HG02884 (cell line): ENCODE data around the gene STK24.

Source experiments
- ATAC-seq: cut with Tn5 transposase; IDR thresholded peaks from one replicate; pipeline ENCODE4 v1.9.1; 2021; ENCODE audit warnings: mild to moderate bottlenecking, moderate library complexity; ENCODE audit not compliant: unreplicated experiment

Gene STK24

DNA sequence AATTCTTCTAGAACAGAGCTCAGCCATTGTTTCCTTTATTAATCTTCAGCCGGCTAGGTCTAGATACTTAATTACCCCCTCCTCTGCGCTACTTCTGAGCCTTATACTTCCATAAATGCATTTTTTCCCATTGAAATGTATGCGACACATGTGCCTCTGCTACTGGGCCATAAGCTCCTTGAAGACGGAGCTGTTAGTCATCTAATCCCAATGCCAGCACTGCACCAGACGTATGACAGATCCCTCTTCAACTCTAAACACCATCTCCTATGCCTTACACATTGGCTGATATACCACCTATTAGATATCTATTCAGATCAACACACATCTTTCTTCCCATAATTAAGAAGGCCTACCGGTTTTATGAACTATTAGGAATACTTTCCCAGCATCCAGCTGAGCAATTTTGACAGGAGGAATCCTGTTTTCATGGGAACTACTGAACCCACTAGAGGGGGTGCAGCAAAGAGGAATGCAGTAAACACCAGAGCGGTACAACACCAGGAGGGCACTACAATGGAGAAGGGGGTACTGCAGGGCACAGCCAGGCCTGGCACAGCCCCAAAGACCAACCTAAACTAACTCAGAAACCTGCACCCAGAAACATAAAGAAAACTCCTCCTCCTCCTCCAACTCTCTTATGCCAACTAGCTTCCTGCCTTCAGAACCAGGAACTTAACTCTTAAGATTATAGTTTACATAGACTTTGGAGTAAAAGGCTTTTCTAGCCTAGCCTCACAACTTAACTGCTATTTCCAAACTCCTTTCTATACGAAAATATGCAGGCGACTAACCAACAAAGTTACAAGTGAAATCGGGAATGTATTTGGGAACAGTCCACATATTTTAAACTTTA, 18.7 kb downstream of the STK24 start:
- no peak for ATAC-seq

DNA sequence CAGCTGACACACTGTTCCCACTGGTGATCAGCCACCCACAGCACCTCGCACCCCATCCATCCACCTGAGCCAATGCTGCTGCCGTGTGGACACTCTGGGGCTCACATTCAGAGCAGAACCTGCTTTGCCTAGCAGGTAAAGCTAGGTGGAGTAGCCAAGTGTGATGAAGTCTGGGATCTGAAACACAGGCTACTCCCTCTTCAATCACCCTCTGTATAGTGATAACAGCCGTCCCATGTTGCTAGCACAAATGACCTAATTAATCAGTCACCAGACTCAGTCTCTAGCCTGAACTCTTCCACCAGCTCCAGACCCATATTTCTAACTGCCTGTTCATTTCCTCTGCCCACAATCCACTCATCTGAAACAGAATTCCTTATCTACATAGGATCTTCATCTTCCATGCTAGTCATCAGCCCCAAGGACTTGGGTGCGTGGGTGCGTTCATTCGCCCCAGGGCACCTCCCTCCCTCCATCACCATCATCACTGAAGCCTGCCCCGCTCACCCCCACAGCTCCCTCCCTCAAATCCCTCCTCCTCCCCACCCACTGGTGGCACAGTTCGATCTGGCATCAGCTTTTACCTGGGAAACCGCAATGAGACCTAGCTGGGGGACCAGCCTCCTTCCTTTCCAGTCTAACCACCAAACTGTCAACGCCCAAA, 19.8 kb downstream of the STK24 start:
- no peak for ATAC-seq

DNA sequence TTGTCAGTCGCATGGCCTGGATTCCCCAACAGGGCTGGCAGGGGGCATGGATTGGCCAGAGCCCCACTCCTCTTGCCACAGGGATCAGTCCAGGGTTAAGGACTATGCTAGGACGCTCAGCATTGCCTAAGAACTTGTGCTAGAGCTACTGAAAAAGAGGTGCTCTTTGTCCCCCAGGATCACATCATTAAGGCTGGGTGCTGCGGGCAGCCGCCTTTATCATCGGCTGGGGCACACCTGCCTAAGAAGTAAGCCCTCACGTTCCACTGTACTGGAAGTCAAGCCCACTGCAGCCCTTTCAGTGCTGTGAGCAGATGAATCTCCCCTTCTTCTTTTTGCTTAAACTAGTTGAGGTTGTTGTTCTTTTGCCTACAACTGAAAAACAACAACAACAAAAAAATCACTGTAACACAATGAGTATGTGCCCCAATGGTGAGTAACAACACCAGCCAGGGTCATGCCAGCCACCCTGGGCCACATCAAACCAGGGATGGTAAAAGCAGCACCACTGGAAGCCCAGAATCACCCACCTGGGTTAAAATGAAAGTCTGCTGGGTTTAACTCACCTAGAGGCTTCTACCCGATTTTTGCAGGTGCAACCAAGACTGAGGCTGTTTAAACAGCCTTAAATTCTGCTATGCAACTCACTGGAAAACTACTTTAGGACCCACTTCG, 20.6 kb downstream of the STK24 start:
- no peak for ATAC-seq

DNA sequence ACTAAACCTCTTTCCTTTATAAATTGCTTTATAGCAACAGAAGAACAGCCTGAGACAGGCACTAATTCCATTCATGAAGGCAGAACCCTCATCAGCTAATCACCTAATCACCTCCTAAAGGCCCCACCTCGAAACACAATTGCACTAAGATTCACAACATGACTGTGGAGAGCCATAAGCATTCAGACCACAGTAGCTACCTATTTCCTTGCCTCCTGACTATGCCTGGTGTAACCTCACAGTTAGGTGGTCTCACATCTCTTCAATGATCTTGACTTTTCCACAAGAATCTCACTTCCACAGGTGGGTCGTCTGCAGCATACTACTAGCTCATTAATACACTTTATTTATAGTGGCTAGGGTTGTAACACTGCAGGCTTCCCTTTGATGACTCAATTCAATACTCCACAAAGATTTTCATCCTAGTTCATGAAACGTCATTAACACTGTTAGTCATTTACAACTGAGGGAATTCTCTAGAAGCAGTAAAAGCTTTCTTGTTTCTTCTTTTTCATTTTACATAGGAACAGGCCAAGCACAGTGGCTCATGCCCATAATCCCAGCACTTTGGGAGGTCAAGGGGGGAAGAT, 27.1 kb downstream of the STK24 start:
- peak; percentile 89 for ATAC-seq

DNA sequence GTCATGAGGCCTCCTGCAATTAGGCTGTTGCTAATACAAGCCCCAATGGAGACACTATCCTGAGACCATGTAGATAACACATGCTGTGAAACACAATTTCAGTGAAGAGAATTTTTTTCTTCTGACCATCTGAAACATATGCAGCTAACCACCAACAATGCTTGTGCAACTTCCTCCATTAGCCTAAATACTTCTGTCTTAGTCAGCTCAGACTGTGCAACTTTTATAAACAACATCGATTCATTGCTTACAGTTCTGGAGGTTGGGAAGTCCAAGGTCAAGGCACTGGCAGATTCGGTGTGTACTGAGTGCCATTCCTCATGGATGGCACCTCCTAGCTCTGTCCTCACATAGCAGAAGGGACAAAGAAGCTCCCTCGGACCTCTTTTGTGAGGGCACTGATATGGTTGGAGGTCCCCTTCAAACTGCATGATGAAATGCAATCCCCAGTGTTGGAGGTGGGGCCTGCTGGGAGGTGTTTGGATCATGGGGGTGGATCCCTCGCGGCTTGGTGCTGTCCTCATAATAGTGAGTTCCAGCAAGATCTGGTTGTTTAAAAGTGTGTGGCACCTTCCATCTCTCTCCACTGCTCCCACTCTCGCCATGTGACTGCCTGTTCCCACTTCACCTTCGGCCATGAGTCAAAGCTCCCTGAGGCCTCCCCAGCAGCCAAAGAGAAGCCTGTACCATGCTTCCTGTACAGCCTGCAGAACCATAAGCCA, 27.7 kb downstream of the STK24 start:
- no peak for ATAC-seq

DNA sequence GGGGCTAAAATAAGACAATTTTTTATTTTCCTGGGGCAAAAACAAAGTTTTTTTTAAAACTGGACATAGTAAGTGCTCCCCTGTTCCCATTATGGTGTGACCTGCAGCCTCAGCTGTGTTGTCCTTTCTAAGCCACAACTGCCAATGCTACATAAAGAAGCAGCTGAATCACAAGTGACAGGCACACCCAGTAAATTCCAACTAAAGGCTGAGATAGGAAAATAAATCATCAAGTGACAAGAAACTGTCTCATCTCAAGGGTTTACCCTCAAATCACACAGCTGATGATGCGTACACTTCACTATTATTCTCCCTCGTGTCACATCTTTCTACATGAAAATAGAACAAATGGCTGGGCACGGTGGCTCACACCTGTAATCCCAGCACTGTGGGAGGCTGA, 28.7 kb downstream of the STK24 start:
- ATAC-seq: no peak

DNA sequence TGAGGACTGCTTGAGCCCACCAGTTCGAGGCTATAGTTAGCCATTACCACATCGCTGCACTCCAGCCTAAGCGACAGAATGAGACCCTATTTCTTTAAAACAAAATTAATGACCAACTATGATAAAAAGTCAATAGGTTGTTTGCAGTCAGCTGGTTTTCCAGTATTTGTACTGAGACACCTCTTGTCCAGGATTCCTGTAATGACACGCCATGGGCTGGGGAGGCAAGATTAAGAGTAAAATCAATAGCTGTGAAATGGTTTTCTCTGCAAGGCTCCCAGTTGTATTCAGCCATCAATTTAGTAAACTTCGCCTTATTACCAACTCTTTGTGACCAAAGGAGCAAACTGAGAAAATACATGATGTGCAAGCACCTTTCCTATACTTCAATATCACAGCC, 29.5 kb downstream of the STK24 start:
- ATAC-seq: no peak

DNA sequence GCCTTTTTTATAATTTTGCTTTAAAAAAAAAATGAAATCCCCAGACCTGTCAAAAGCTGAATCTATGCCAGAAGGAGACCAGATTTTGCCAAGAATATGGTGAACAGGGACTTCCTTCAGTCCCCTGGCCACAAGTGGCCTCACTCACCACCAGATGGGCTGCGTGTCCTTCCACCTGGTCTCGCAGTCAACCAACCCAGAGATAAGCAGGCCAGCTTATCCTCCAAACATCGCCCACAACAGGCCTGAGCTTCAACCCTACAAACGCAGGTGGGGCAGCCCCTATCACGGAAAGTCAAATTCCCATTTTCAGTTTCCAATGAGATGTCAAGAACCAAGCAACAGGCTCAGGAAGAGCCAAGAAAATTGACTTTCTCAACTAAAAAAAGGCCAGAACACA, 30.5 kb downstream of the STK24 start:
- ATAC-seq: no peak

DNA sequence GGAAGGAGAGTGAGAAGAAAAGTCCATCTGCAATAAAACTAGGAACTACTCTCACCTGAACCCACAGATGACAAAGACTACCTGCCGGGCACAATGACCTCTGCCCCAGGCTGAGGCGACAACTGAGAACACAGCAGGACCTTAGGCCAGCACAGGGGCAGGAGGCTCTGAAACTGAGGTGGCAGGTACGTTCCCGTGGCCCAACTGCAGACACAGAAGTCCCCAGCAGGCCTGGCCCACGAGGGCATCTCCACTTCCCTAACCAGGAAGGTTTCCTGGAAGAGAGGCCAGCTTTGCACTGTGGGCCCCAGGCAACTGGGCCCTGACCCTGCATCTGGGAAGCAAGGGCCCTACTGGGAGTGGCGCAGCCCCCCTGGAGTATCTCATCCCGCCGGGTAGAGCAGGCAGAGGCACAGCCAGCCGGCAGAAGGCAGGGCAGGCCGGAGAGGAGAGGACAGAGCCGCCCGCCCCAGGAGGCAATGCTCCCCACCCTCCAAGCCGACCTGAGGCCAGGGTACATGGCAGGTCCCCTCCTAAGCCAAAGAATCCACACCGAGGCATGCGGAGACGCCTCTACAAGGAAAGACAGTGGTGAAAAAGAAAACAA, 32.7 kb downstream of the STK24 start:
- ATAC-seq: no peak

DNA sequence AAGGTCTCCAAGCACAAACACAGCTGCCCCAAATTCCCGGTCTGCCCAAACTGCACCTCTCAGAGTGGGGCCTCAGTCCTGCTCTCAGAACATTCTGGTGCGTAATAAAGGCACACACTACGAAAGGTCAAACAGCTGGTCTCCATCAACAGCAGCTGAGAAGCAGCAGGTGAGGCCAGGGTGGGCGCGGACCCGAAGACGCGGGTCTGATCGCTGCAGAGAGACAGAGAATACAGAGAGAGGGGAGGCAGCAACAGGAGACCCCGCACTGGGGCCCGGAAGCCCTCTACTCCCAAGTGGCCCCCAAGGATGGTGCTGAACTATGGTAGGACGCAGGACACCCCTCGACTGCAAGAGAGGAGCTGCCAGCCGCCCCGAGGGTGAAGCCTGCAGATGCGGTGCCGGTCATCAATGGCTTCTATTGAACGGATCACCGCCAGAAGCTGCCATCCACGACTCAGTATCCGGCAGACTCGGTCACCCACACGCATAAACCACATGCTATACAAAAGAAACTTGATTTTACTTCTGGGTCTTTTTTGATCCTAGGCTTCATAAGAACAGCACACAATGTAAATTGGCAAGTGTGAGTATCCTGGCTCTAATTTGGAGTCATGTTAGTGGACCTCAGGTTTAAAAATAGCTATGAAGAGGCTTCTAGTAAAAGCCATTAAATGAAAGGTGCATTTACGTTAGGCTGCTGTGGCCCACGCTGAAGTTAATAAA, 33.4 kb downstream of the STK24 start:
- ATAC-seq: peak; percentile 17

DNA sequence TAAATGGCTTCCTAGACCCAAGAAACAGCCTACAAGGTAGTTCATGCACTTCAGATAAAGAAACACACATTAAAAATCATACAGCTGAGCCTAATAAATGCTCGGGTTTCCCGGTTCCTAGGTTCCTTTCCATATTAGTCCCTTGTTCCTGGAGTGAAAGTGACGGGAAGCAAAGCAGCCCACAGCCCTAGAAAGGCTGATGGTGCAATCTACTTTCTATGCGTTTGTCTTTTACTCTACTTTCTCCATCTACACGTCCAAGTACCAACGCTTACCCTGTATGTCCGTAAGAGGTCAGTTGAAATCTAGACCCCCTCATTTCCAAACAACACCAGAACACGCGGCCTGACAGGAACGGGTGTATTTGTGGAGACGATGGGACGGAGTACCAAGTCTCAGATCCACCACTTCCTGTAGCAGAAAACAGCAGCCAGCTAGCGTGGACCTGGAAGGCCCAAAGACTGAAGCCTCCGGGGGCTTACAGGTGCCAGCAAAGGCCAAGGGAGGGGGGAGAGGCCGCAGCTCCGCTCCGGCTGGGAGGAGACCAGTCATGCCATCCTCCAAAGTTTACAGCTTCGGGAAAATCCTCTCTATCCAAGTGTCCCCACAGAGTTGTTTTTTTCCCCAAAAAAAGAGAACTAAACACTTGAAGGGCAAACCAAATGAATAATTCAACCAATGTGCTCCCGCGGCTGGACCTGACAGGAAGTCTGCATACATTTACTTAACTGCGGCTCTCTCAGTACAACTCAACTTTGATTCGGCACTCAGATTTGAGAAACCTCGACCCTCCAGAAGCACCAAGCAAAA, 34.1 kb downstream of the STK24 start:
- ATAC-seq: peak; percentile 56

DNA sequence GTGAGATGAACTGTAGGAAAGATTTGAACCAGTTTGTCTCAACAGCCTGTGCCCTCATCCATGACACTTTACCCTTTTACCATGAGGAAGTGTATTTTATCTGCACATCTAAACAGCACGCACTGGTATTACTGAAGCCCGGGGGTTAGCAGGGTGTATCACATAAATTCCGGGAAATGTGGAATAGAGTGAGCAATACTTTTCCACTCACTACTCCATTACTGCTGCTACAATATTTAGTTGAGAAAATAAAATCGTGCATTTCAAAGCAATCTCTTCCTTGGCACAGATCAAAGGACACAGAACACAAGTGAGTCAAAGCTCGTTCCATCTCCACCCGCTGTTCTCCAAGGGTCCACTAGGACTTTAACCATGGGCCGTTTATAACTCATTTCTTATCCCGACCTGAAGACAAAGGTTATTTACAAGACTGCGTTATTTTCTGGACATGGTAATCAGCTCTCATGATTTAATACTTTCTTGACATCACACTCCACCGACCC, 35.2 kb downstream of the STK24 start:
- no peak for ATAC-seq

DNA sequence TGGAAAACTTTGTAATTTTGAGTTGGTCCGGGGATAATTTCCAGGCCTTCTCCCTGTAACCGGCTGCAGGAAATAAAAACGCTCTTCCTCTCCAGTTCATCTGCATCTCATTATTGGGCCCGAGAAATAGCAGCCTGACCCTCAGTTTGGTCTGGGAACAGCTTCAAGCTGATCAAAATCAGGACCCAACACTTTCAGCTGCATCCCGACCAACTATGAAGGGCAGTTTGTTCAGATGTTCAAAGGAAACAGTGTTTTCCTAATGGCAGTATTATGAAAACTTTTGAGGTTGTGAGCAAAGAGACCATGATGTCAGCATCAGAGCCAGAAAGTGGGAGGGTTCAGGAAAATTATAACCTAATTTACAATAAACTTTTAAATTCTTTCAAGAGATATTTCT, 35.7 kb downstream of the STK24 start:
- ATAC-seq: no peak

DNA sequence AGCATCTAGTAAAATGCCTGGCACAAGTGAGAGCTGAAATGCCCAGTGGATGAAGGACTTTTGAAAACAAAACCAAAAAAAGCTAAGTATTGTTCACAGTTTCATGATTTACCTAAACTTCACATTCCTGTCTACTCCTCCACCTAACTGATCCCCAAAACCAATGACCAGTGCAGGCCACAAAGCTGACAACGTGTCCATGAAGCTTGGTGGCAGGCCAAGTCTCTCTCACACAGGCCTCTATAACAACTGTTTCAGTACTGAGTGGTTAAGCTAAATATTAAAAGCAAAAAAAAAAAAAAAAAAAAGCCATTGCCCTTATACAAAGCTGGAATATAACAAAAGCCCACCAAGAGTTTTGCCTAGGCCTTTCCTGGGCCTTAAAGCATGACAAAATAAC, 36.4 kb downstream of the STK24 start:
- no peak for ATAC-seq

DNA sequence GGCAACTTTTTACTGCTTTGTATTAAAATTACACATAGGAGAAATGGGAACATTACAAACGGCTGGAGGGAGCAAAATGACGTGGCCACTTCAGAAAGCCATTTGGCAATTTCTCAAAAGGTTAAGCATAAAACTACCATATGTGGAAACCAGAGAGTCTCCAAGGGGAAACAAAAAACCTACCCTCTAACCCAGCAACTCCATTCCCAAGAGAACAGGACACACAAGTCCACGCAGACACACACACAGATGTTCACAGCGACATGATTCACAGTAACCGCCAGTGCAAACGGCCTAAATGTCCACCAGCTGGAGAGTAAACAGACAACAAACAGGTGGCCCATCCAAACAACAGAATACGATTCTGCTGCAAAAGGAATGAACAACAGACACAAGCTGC, 37.2 kb downstream of the STK24 start:
- ATAC-seq: no peak

DNA sequence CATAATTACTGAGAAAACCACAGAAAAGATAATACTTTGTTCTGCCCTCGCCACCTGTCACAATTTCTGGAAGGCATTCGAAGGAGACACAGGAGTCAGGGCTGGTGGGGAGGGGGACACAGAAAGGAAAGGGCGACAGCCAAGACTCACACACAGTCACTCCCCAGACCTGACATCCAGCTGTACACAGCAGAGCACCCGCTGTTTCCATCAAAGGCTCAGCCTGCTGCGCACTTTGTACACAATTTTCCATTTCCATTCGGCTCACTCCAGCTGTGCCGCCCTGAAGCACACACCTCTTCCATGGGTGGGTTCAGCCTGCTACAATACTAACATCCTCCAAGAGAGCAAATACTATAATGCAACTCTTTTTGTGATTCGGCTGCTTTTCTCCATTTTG, 38.0 kb downstream of the STK24 start:
- ATAC-seq: no peak

DNA sequence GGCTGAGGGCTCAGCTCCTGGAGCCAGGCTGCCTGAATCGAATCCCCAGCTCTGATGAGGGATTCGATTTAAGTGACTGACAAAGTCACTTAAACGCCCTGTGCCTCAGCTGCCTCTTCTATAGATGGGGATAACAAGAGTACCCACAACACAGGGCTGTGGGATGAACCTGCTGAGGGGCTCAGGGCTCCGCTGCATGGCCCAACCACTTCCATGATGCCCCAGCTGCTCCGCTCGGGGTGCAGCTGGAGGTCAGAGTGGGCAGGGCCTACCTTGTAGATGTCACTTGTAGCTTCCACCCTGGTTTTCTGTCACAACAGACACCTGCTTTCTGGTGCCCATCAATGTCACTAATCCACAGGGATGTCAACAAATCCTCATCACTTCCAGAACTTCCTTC, 39.2 kb downstream of the STK24 start:
- ATAC-seq: no peak

DNA sequence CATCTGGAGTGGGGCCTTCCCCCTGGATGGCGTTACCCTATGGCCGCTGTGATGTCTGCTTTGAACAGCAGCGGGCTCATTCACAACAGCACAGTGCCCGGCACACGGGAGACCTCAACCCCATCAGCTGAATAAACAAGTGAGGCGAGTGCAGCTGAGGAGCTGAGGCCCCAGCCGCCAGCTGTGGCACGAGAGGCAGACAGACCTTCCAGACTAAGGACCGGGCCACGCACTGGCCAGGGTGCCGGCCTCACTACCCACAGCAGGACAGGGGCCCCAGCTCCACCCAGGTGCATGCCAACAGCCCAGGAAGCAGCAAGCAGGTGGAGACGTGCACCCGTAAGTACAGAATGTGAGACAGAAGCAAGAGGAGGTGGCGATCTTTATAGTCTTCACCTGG, 39.6 kb downstream of the STK24 start:
- ATAC-seq: no peak

DNA sequence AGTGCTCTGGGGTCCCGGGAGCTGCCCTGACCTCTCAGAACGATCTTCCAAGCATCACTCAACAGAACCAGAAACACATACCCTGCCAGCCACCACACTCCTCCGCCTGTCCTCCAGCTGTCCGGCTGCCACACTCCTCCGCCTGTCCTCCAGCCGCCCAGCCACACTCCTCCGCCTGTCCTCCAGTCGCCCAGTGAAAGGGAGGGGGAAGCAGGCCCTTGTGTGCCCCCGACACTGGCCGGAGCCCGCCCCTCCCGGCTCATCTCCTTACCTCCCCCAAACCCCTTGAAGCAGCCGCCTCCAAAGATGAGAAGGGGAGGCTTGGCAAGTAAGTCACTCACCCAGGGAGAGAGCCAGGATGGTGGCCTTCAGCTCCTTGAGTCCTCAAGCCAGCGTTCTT, 40.2 kb downstream of the STK24 start:
- ATAC-seq: no peak
